GM19239 (cell line): ENCODE results near the gene DOCK3.
"Not testable (repeated sequence)": the region's sequence is repeated elsewhere in the genome, so short reads cannot be mapped to it uniquely, and the experiment has no call there.

Experiments
- DNase-seq: peaks from one replicate; pipeline ENCODE4 v3.0.0; 2011; ENCODE audit warnings: low spot score; ENCODE audit not compliant: insufficient read length
- FAIRE-seq: peaks from 2 replicates; lab custom pipeline; 2011; peaks lifted over from hg19 to GRCh38; lab: Jason Lieb, UNC

DOCK3 gene

DNA sequence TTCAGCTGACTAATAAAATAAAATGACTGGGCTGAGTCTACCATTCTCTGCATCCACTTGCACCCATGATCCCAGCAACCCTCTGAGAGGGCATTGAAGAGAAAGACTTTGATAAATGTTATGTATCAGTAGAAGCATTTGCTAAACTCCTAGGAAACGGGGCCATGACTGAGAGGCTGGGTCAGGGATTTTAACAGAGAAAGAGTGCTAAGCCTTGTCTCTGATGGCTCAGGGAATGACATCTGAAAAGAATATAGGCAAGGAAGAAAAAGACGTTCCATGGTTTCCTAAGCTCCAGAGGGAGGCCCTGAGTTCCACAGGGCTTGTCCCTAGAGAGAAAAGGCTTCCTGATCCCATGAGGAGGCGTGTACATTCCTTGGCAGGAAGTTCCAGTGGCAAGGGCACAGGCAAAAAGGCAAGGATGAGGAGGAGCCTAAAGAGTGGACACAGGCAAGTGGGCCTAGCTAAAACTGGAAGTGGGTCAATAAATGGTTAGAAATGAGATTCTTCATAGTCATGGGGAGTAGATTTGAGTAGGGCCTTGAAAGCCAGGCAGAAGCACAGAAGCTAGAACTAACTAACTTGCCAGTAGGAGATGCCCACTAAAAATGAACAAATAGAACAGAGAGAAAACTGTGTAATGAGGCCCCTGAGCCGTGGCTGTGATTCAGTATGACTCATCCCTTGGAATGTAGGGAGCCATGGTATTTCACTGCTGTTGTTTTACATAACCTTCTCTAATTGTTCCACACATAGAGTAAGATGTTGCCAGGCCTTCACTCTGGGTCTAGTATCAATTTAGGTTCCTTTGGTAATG is 665.5 kb downstream of the DOCK3 start:
- FAIRE-seq = no peak
- DNase-seq = no peak

DNA sequence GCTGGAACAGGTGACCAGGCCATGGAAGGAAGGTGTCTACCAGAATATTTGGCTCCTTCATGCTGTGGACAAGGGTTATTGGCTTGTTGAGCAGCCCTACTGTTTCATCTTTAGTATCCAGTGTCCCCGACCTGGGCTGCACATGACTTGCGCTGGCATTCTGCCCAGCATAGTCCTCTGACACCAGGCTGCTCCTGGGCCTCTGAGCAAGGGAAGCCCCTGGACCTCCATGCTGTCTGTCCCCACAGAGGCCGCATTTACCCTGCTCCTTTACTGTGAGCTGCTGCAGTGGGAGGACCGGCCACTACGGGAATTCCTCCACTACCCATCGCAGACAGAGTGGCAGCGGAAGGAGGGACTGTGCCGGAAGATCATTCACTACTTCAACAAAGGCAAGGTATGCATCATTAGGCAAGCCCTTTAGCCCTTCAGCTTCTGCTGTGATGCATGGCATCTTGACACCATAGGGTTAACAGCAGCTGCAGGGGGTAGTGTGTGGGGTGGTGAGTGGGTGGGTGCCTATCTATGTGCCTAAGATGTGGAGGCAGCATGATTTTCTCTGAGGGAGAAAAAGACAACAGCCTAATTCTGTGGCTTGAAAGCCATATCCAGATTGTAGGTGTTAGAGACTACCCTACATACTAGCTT is 666.4 kb downstream of the DOCK3 start:
- DNase-seq (no peak), FAIRE-seq (no peak)

DNA sequence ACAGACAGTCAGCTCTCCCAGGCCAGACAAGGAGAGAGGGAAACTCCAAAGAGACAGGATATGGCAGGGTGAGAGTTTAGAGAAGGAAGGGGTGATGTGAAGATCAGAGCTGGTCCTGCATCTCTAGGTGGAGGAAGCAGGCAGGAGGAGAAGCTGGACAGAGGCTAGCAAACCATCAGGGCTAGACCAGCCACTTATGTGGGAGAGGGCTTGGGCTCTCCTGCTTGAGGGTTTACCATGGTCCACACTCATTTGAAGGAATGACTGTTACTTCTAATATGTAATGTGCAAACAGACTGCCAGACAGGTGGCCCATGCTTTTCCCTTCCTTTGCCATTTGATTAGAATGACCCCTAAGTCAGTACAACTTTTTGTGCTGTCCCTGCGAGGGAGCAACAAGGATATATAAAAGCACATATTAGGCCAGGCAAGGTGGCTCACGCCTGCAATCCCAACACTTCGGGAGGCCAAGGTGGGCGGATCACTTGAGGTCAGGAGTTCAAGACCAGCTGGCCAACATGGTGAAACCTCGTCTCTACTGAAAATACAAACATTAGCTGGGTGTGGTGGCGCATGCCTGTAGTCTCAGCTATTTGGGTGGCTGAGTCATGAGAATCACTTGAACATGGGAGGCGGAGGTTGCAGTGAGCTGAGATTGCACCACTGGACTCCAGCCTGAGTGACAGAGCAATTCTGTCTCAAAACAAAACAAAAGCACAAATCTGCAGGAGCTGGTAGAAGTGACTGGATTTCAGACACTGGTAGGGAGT is 669.4 kb downstream of the DOCK3 start:
- no peak for DNase-seq
- no peak for FAIRE-seq

DNA sequence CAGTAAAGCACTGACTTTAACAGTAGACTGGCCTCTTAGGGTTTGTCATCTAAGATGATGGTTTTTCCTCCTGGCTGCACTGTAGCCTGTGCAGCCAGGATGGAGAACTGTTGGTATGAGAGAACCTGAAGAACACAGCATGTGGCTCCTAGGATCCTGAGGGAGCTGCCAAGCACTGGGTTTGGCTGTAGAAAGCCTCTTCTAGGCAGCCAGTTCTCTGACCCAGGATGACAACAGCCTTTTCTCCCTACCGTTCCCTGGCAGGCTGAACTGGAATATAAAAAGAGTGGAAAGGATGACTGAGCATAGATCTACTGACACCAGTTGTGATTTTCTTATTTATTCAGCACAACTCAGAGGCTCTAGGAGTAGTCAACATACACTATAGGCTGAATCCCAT is 676.0 kb downstream of the DOCK3 start:
- no peak for FAIRE-seq
- DNase-seq = no peak

DNA sequence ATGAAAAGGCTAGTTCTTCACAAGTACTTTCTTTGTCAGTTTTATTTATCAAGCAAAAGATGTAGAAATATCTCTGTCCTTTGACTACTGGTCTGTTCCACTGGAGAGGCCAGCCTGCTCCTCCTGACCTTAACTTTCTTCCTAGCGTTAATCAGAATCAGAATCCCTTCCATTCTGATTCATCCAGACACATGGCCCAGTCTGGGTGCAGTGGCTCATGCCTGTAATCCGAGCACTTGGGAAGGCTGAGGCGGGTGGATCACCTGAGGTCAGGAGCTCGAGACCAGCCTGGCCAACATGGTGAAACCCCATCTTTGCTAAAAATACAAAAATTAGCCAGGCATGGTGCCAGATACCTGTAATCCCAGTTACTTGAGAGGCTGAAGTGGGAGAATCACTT is 678.4 kb downstream of the DOCK3 start:
- no peak for DNase-seq
- FAIRE-seq = no peak

DNA sequence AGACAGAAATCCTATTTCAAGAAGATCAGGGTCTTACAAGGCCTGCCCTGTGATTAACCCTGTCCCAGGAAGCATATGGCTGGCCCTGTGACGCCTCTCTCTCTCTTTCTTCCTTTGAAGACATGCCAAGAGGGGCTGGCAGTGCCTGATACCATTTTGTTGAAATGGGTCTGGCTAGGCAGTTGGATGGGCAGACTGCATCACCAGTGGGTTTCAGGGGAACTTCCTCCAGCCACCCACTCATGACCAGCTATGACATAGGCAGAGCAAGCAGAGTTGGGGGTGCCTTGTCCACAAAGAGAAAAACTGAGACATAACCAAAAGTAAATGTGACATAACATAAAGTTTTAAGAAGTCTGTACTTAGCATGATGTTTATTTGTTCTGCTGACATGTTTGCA is 679.0 kb downstream of the DOCK3 start:
- no peak for FAIRE-seq
- no peak for DNase-seq

DNA sequence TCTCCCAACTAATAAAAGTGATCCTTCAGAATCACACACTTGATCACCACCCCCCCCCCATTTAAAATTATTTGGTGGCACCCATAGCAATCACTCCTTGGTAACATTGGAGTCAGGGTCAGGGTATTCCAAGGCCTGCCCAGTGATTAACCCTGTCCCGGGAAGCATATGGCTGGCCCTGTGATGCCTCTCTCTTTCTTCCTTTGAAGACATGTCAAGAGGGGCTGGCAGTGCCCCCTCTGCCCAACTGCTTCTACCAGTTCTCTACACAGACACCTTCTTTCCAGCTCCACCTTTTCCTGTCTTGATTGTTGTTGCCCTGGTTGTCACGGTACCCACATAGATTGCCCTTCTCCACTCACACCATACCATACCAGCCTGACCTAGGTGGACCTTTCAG is 679.4 kb downstream of the DOCK3 start:
- FAIRE-seq = no peak
- DNase-seq = no peak

GRCh38 chr3:51354731-51355615 is 680.2 kb downstream of the DOCK3 start:
- DNase-seq = no peak
- no peak for FAIRE-seq

DNA sequence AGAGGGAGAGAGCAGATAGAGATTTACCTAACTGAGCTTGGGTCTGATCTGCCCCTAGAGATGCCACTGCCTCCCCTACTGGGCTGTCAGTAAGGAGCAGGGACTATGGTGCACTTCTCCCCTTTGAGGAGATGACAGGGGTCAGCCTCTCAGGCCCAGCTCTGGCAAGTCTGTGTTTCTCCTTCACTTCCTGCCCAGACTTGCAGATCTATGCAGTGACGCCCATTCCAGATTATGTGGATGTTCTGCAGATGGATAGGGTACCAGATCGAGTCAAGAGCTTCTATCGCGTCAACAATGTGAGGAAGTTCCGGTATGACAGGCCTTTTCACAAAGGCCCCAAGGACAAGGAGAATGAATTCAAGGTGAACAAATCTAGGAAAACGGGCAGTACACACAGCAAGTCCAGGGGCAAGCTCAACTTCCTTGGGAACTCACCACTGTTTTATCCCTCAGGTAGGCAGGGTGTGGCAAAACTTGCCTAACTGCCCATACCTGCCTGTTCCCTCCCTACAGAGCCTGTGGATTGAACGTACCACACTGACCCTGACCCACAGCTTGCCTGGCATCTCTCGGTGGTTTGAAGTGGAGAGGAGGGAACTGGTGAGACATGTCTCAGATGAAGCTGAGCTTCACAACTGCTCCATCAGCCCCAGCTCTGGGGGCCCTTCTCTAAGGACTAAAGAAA is 681.3 kb downstream of the DOCK3 start:
- DNase-seq (no peak), FAIRE-seq (no peak)

- FAIRE-seq (no peak), DNase-seq (no peak)
Observed at GRCh38 chr3:51357856-51358255, 683.1 kb downstream of the DOCK3 start.

DNA sequence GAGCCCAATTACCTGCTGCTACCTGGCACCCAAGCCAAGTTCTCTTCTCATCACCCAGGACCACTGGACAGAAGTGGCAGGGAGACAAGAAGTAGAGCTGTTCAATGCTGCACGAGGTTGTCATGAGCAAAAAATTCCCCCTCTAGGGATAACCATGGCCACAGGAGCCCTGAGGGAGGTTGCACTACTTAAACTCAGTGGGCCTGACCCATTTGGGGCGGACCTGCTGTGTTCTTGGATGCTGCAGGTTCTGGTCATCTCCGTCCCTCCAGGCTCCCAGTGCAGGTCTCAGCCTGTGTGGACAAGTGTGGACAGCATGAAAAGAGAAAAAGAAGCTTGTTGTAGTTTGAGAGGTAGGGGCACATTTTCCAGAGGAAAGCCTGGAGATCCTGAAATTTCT is 684.3 kb downstream of the DOCK3 start:
- FAIRE-seq (no peak), DNase-seq (no peak)

DNA sequence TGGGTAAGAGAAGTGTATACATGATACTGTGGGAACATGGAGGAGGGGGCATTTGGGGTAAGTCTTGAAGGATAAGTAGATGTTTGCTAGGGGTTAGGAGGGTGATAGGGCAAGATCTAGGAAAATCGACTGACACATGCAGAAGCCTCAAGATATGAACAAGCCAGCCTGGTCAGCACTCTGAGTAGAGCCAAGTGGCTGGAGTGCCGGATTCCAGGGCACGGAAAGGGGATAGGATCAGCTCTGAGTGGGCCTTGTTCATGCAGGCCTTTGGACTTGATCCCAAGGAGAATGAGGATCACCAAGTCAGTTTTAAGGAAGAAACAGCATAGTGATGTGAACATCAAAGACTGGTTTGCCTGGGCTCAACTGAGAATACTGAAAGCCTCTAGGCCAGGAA is 686.1 kb downstream of the DOCK3 start:
- FAIRE-seq = no peak
- DNase-seq = no peak

- FAIRE-seq (no peak), DNase-seq (no peak)
Observed at GRCh38 chr3:51361746-51362145, 687.0 kb downstream of the DOCK3 start.

DNA sequence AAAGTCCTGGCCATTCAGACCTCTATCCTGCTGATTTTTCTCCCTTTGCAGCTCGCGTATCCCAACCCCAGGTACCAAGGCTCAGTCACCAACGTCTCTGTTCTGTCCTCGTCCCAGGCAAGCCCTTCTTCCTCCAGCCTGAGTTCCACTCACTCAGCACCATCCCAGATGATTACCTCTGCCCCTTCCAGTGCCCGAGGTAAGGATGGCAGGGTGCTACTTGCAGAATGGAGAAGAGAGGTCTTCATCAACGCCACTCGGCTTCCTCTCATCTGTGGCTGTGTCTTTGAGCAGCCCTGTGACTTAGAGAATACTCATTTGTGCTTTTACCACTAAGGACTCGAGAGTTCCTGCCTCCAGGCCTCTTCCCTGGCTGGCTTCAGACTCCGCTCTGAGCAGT is 687.7 kb downstream of the DOCK3 start:
- no peak for FAIRE-seq
- DNase-seq = no peak

DNA sequence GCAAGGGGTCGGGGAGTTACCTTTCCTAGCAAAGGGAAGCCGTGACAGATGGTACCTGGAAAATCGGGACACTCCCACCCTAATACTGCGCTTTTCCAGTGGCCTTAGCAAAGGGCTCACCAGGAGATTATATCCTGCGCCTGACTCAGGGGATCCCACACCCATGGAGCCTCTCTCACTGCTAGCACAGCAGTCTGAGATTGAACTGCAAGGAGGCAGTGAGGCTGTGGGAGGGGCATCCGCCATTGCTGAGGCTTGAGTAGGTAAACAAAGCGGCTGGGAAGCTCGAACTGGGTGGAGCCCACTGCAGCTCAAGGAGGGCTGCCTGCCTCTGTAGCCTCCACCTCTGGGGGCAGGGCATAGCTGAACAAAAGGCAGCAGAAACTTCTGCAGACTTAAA is 693.5 kb downstream of the DOCK3 start:
- FAIRE-seq = not testable (repeated sequence)

GRCh38 chr3:51371943-51372557 is 697.3 kb downstream of the DOCK3 start:
- peak; percentile 36 for DNase-seq
- FAIRE-seq = peak; percentile 93

More for the DNA sequence above, 693.5 kb downstream of the DOCK3 start:
- DNase-seq = not testable (repeated sequence)

GRCh38 chr3:51373658-51374421 is 699.1 kb downstream of the DOCK3 start:
- no peak for DNase-seq
- no peak for FAIRE-seq

- DNase-seq (no peak), FAIRE-seq (no peak)
Observed at GRCh38 chr3:51374456-51374855, 699.7 kb downstream of the DOCK3 start.
